ENCODE measurements around the gene TMEM62. TPM values are rescaled to one million over a fixed set of nuclear protein-coding genes. Genes with fewer than 3 reads are reported as not detected.
A peak's percentile ranks its signal among the peaks of the same experiment; 100 is the strongest.
"Not testable (repeated sequence)": the region's sequence is repeated elsewhere in the genome, so short reads cannot be mapped to it uniquely, and the experiment has no call there.

Gene TMEM62
- total and polyA plus RNA-seq, 10 of the 15 experiments (the other 5 are each of a cell fraction or from before 2014, with no cell fraction given), result 7.0 to 26.8 (median 14.9) TPM

DNA sequence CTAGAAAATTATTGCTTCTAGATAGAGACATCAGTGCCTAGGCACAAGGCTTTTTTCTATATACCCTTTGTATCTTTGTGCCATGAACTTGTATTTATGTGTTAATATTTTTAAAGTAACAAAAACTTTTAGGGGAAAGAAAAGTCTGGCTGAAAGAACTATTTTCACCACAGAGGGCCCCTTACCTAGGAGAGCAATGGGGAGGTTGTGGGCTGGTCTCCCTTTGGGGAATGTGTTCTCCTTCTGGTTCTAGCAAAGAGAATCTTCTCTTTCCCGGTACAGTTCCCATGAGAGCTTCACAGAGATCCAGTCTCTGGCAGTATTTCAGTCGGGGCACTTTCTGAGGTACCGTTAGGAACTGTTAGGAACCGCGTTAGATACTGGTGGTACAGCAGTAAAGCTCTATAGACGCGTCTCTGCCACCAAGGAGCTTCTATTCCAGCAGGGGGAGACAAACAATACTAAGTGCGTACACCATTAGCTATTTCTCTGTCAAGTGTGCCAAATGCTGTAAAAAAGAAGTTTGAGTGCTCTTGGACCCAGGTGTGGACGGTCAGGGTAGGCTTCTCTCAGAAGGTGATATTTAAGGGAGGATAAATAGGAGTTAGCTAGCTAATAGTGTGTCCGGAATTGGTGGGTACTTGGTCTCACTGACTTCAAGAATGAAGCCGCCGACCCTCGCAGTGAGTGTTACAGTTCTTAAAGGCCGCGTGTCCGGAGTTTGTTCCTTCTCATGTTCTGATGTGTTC, 92.0 kb downstream of the TMEM62 start (continued):
- TF ChIP-seq RAD21 (IDR thresholded peaks at IDR 0.05; ENCODE audit: insufficient read depth, low read depth, low read length) (peak; percentile 99), MEF2B (IDR thresholded peaks at IDR 0.05; ENCODE audit: partially characterized antibody, poor library complexity, severe bottlenecking) (no peak), MLLT1 (IDR thresholded peaks at IDR 0.05) (no peak), CHD2 (IDR thresholded peaks at IDR 0.05; ENCODE audit: borderline replicate concordance, low read depth, low read length) (no peak), TARDBP (IDR thresholded peaks at IDR 0.05; ENCODE audit: borderline replicate concordance) (no peak), EZH2 (IDR thresholded peaks at IDR 0.05; ENCODE audit: borderline replicate concordance, control insufficient read depth, low read depth, low read length) (no peak), NBN (IDR thresholded peaks at IDR 0.05) (0 out of 2 replicates have a peak, but pooled peaks have one; percentile 34), SIN3A (IDR thresholded peaks at IDR 0.05; ENCODE audit: low read depth, low read length) (no peak)
- TF ChIP-seq, protein P1, sequence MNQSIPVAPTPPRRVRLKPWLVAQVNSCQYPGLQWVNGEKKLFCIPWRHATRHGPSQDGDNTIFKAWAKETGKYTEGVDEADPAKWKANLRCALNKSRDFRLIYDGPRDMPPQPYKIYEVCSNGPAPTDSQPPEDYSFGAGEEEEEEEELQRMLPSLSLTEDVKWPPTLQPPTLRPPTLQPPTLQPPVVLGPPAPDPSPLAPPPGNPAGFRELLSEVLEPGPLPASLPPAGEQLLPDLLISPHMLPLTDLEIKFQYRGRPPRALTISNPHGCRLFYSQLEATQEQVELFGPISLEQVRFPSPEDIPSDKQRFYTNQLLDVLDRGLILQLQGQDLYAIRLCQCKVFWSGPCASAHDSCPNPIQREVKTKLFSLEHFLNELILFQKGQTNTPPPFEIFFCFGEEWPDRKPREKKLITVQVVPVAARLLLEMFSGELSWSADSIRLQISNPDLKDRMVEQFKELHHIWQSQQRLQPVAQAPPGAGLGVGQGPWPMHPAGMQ (IDR thresholded peaks at IDR 0.05; ENCODE audit: borderline replicate concordance), result no peak

GRCh38 chr15:43225950-43226255, 92.5 kb downstream of the TMEM62 start:
- ChIA-PET CTCF (interaction anchor here (0.9 to 13.4 kb wide), 35 partner anchors 9 to 289 kb away, joined by 3 to 518 read pairs (median 5); partner anchors contain the start of genes CCNDBP1, TGM5 and TGM7), SMC1A (ENCODE audit: uncharacterized antibody, unreplicated experiment) (interaction anchor here (0.9 to 12.9 kb wide), 29 partner anchors 8 to 425 kb away, joined by 3 to 311 read pairs (median 7); partner anchors contain the start of genes TGM5 and UBR1), POLR2A (interaction anchor here (0.5 to 1.8 kb wide), 8 partner anchors 27 to 1280 kb away, joined by 3 to 9 read pairs (median 4); partner anchors contain the start of gene TGM5), RAD21 (ENCODE audit: unreplicated experiment) (interaction anchor here (0.8 to 9.3 kb wide), 20 partner anchors 11 to 1237 kb away, joined by 3 to 255 read pairs (median 5); partner anchors contain the start of gene TGM5)
- BruUV-seq (replicated peaks); H3K27ac ChIP-seq (ENCODE audit: control insufficient read depth, insufficient read depth); FAIRE-seq; H2AFZ ChIP-seq (ENCODE audit: control insufficient read depth, low read depth, low read length); ATAC-seq; H3K9me3 ChIP-seq (replicated peaks; ENCODE audit: control insufficient read depth, insufficient read depth, low read length); H4K20me1 ChIP-seq (ENCODE audit: control insufficient read depth, insufficient read depth); H3K4me2 ChIP-seq (ENCODE audit: control insufficient read depth, insufficient read depth); H3K79me2 ChIP-seq (ENCODE audit: control insufficient read depth, insufficient read depth, low read length); H3K9ac ChIP-seq (ENCODE audit: control insufficient read depth, insufficient read depth, low read length); H3K27me3 ChIP-seq (replicated peaks in 1 of 2; ENCODE audit: control insufficient read depth in 2 of 2, insufficient read depth in 2 of 2, low read length in 1 of 2); H3K4me3 ChIP-seq; H3K4me1 ChIP-seq (ENCODE audit: control insufficient read depth, insufficient read depth, low read length); DNase-seq (ENCODE audit: low read depth, low spot score); H3K36me3 ChIP-seq (ENCODE audit: control insufficient read depth in 2 of 2, insufficient read depth in 2 of 2, low read length in 1 of 2); in situ Hi-C loops (cut with MboI): not testable (repeated sequence)
- 74% methylated on average over 12 of the region's 12 CpGs for WGBS (ENCODE audit: insufficient coverage, insufficient replicate concordance, low lambda C conversion rate, missing lambda C conversion rate)
- intact Hi-C loops (cut with micrococcal nuclease; ENCODE audit: unreplicated experiment), result loop anchor here (1.0 to 2.0 kb wide), 4 partner anchors 28 to 59 kb away; no protein-coding TSS in a partner anchor

All from GM12878 (cell line).